GM21390 (cell line): ENCODE measurements around the gene UBE2A.

ENCODE experiments used
- ATAC-seq: cut with Tn5 transposase; IDR thresholded peaks from one replicate; pipeline ENCODE4 v1.9.1; 2021; ENCODE audit not compliant: unreplicated experiment

The UBE2A gene

GRCh38 chrX:119574394-119575266 lies at the start of gene UBE2A:
Gene UBE2A (plus strand): TSS chrX:119574563. CDS start chrX:119574712, 149 bp downstream.
- peak; percentile 82 for ATAC-seq

- ATAC-seq, result no peak
These were observed 44.8 kb upstream of the UBE2A start for GRCh38 chrX:119529345-119530276.

- no peak for ATAC-seq
These were observed 36.9 kb upstream of the UBE2A start for GRCh38 chrX:119537487-119537886.

GRCh38 chrX:119539872-119540271 lies 34.5 kb upstream of the UBE2A start:
- no peak for ATAC-seq

- no peak for ATAC-seq
These were observed 33.2 kb upstream of the UBE2A start for GRCh38 chrX:119541188-119541587.

- ATAC-seq, result no peak
These were observed 24.9 kb upstream of the UBE2A start for GRCh38 chrX:119549327-119550016.

- ATAC-seq, result no peak
These were observed 21.9 kb upstream of the UBE2A start for GRCh38 chrX:119552508-119552907.

- peak; percentile 97 for ATAC-seq
These were observed 9.2 kb upstream of the UBE2A start, which contains the start of gene STEEP1 for GRCh38 chrX:119565107-119565663. Gene STEEP1 (minus strand): TSS chrX:119565409. CDS start chrX:119565355, 54 bp downstream.

GRCh38 chrX:119570351-119570835 lies 4.0 kb upstream of the UBE2A start:
- no peak for ATAC-seq

GRCh38 chrX:119573222-119573621 lies 1.1 kb upstream of the UBE2A start:
- no peak for ATAC-seq

GRCh38 chrX:119573840-119574393 lies 446 bp upstream of the UBE2A start:
- peak; percentile 77 for ATAC-seq

GRCh38 chrX:119579414-119579813 lies 5.1 kb downstream of the UBE2A start:
- ATAC-seq, result no peak

- no peak for ATAC-seq
These were observed 9.2 kb downstream of the UBE2A start for GRCh38 chrX:119583431-119584059.

GRCh38 chrX:119589810-119590209 lies 15.4 kb downstream of the UBE2A start:
- no peak for ATAC-seq

- ATAC-seq, result no peak
These were observed 28.4 kb downstream of the UBE2A start for GRCh38 chrX:119602701-119603255.

GRCh38 chrX:119604766-119605463 lies 30.6 kb downstream of the UBE2A start:
- ATAC-seq, result no peak

- peak; percentile 36 for ATAC-seq
These were observed 31.3 kb downstream of the UBE2A start for GRCh38 chrX:119605464-119606279.
